Uterus (tissue), 4 donors: ENCODE results near the gene BICDL1. TPM values are rescaled to one million over a fixed set of nuclear protein-coding genes. Genes with fewer than 3 reads are reported as not detected.

Source experiments
- DNase-seq, 2 donors: peaks; one replicate each; pipeline ENCODE4 v3.0.0-alpha.2; 2019 to 2020
- H3K27ac ChIP-seq, 2 donors: fragments of 200-600 bp; sonication (generic); 1 replicate in 1 of 2; 2 replicates in 1 of 2; pipeline ENCODE4 v1.5.1; 2016 to 2018
- H3K27me3 ChIP-seq, 2 donors: fragments of 200-600 bp; sonication (generic); one replicate each; pipeline ENCODE4 v1.5.1; 2018 to 2019; ENCODE audit warnings: control low read depth in 1 of 2
- H3K36me3 ChIP-seq, 2 donors: fragments of 200-600 bp; sonication (generic); one replicate each; pipeline ENCODE4 v1.5.1; 2019; ENCODE audit warnings: control low read depth in 1 of 2
- H3K4me1 ChIP-seq, 2 donors: fragments of 200-600 bp; sonication (generic); one replicate each; pipeline ENCODE4 v1.5.1; 2018 to 2019; ENCODE audit warnings: control low read depth in 1 of 2
- H3K4me3 ChIP-seq, 2 donors: fragments of 200-600 bp; sonication (generic); 1 replicate in 1 of 2; 2 replicates in 1 of 2; pipeline ENCODE4 v1.5.1; 2018 to 2019; ENCODE audit warnings: mild to moderate bottlenecking in 1 of 2
- H3K9me3 ChIP-seq, 2 donors: fragments of 200-600 bp; sonication (generic); one replicate each; pipeline ENCODE4 v1.5.1; 2019; ENCODE audit warnings: control low read depth in 1 of 2
- POLR2A ChIP-seq, 2 donors: fragments of 450-650 bp; IDR thresholded peaks; one replicate each; pipeline ENCODE4 v1.6.1; 2016; ENCODE audit warnings: antibody characterized with exemption in 2 of 2, mild to moderate bottlenecking in 1 of 2, moderate library complexity in 1 of 2
- intact Hi-C: fragments of 100-400 bp; cut with DNase I; formaldehyde crosslinking; loops from one replicate; pipeline ENCODE4 v1.15.1; 2023; ENCODE audit warnings: low total_unique reads
- total RNA-seq, 4 donors: library from RNA; depleted of rRNA in 3 of 4; stranded (reverse); fragments of >200 nt in 3 of 4; gene quantifications; one replicate each; pipeline versions ENCODE4 v1.1.0 to v1.2.4, GENCODE V29; 2014 to 2023
- TF ChIP-seq, protein P1 (sequence below), 4 experiments: fragments of 200-600 bp in 2 of 4; fragments of 450-650 bp in 2 of 4; sonication (generic) in 2 of 4; IDR thresholded peaks; one replicate each; pipeline ENCODE4 v1.5.1; 2016 to 2019; ENCODE audit warnings: antibody characterized with exemption in 4 of 4, mild to moderate bottlenecking in 2 of 4, moderate library complexity in 1 of 4
- donor health status: DM: yes; HTN: yes; CAD: no.

The BICDL1 gene
- total RNA-seq, 4 donors from 2014 or later = 1.8 to 2.2 TPM; not detected in 2

DNA sequence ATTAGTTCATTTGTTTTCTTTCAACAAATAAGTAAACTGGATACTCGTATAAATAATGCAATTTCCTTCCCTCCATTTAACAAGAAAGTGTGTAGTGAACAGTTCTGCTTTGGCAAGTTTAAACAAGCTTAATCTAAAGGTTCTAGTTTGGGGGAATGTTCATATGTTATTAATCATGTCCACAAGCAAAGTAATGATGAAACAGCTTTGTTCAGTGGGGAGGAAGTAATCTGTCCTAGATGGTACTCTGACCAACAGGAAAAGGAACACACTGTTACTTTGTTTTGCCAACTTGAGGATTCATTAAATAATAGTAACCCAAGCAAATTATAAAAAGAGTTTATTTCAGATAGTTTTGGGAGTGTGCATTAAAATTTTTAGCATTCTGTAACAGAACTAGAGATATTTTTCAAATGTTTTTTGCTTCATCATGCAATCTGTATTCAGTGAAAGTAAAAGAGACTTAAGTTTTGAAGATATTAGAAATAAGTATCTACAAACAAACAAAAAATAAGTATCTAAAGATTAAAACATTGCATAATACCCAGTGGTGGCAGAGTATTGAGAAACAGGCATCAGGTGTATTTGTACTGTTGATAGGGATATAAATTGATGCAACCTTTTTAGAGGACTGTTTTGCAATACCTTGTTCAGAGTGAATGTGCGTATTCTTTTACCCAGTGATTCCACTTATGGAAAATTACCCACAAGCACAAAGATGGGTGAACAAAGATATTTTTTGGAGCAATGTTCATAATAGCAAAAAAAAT is 66.4 kb downstream of the BICDL1 start:
- H3K36me3 ChIP-seq = no peaks in the 10 kb centered on the region
- H3K27ac ChIP-seq = no peak overlapping the region
- no peaks in the 10 kb centered on the region for H3K27me3 ChIP-seq
- H3K9me3 ChIP-seq = no peaks in the 10 kb centered on the region
- no peak for DNase-seq
- H3K4me1 ChIP-seq = no peaks in the 10 kb centered on the region
- no peak overlapping the region for H3K4me3 ChIP-seq
- intact Hi-C loops = no loop called here
- TF ChIP-seq POLR2A (IDR thresholded peaks at IDR 0.05) = no peak
- TF ChIP-seq, protein P1, sequence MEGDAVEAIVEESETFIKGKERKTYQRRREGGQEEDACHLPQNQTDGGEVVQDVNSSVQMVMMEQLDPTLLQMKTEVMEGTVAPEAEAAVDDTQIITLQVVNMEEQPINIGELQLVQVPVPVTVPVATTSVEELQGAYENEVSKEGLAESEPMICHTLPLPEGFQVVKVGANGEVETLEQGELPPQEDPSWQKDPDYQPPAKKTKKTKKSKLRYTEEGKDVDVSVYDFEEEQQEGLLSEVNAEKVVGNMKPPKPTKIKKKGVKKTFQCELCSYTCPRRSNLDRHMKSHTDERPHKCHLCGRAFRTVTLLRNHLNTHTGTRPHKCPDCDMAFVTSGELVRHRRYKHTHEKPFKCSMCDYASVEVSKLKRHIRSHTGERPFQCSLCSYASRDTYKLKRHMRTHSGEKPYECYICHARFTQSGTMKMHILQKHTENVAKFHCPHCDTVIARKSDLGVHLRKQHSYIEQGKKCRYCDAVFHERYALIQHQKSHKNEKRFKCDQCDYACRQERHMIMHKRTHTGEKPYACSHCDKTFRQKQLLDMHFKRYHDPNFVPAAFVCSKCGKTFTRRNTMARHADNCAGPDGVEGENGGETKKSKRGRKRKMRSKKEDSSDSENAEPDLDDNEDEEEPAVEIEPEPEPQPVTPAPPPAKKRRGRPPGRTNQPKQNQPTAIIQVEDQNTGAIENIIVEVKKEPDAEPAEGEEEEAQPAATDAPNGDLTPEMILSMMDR (IDR thresholded peaks at IDR 0.05) = no peak

DNA sequence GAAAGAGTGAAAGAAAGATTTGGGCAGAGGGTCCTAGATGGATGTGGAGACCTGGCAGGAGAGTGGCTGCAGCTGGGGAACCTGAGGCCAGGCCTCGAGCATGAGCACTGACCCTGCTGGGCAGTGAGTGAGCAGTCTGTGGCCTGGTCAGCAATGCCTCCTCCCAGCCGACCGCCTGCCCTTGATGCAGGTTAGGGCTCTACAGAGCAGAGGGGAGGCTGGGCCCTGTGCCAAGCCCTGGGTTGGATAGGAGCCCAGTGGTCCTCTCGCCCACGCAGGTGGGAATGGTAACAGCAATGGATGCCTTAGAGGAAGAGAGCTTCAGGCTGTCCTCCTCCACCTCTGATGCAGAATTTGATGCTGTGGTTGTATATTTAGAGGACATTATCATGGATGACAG is 67.7 kb downstream of the BICDL1 start:
- Histone ChIP-seq H3K27me3 (no peaks in the 10 kb centered on the region), H3K9me3 (no peaks in the 10 kb centered on the region), H3K36me3 (no peaks in the 10 kb centered on the region), H3K4me1 (no peaks in the 10 kb centered on the region), H3K27ac (no peak overlapping the region), H3K4me3 (no peak overlapping the region)
- DNase-seq = no peak
- intact Hi-C loops = no loop called here
- no peak for TF ChIP-seq POLR2A (IDR thresholded peaks at IDR 0.05)
- TF ChIP-seq, protein P1 (IDR thresholded peaks at IDR 0.05) = no peak

DNA sequence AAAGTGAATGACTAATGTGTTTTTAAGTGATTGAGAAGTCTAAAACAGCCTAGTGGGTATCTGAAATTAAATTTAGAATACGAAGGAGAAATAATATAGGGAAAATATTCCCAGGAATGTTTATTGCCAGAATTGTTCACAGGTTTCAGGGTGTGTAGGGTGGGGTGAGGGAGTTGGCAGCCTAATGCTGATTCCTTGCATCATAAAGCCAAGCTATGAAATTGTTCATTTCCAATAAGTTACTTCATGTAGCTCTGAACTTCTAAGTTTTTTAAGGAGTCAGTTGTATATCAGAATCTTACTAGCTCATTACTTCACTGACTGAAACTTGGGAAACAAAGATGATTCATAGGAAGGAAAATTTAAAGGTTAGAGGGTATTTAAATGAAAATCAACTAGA is 71.2 kb downstream of the BICDL1 start:
- Histone ChIP-seq H3K36me3 (no peaks in the 10 kb centered on the region), H3K4me3 (no peak overlapping the region), H3K27ac (no peak overlapping the region), H3K4me1 (no peaks in the 10 kb centered on the region), H3K9me3 (no peaks in the 10 kb centered on the region), H3K27me3 (no peaks in the 10 kb centered on the region)
- no peak for DNase-seq
- no peak for TF ChIP-seq POLR2A (IDR thresholded peaks at IDR 0.05)
- TF ChIP-seq, protein P1 (IDR thresholded peaks at IDR 0.05) = no peak
- intact Hi-C loops = no loop called here

DNA sequence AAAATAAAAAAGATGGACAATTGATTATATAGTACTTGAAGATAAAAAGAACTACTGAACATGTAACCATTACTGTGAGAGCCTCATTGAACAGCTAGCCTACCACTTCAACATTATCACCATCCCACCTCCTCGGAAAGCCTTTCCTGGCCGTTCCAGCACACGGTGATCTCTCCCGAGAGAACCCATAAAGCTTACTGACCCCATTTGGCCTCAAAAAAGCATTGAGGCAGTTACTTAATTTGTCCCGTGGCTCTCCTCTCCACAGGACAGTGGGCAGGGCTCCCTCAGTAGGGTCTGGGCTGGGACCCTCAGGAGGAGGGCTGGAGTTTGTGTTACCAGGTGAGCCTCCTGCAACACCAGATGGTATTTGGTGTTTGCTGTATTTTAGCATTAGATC is 71.7 kb downstream of the BICDL1 start:
- no peak for DNase-seq
- TF ChIP-seq POLR2A (IDR thresholded peaks at IDR 0.05) = no peak
- TF ChIP-seq, protein P1 (IDR thresholded peaks at IDR 0.05) = no peak
- no peaks in the 10 kb centered on the region for H3K36me3 ChIP-seq
- H3K27ac ChIP-seq = no peak overlapping the region
- H3K4me1 ChIP-seq = no peaks in the 10 kb centered on the region
- H3K27me3 ChIP-seq = no peaks in the 10 kb centered on the region
- H3K4me3 ChIP-seq = no peak overlapping the region
- H3K9me3 ChIP-seq = no peaks in the 10 kb centered on the region
- intact Hi-C loops = no loop called here

DNA sequence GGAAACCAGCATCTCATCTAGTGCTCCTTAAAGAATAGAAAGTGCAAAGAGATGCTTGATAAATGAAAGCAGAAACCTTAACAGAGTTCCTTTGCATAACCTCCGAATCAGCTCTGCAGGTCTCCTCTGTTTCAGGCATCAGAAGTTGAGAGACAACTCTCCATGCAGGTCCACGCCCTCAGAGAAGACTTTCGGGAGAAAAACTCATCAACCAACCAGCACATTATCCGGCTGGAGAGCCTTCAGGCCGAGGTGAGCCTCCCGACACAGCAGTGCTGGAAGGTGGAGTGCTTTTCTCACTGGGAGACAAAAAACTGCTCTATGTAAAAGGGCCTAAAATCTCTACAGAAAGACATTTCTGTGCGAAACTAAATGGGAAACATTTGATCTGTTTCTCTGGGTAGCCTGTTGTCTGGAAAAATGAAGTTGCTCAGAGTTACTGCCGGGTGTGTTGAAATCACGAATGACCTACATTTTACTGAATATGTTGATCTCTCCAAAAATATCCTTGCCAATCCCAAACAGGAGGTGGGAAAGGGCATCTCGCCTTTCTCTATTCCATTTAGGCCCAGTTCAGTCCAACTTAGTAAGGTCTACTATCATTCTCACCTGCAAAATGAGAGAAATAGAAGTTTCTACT is 72.7 kb downstream of the BICDL1 start:
- no peaks in the 10 kb centered on the region for H3K4me1 ChIP-seq
- H3K36me3 ChIP-seq = no peaks in the 10 kb centered on the region
- no peak overlapping the region for H3K4me3 ChIP-seq
- intact Hi-C loops = no loop called here
- no peak for DNase-seq
- no peaks in the 10 kb centered on the region for H3K27me3 ChIP-seq
- H3K27ac ChIP-seq = no peak overlapping the region
- TF ChIP-seq, protein P1 (IDR thresholded peaks at IDR 0.05) = no peak
- TF ChIP-seq POLR2A (IDR thresholded peaks at IDR 0.05) = no peak
- no peaks in the 10 kb centered on the region for H3K9me3 ChIP-seq
